ENCODE data around the gene KXD1. TPM values are rescaled to one million over a fixed set of nuclear protein-coding genes. Genes with fewer than 3 reads are reported as not detected.

KXD1 gene
- total RNA-seq, 4 donors from 2014 or later, result 98.1 to 117 (median 103) TPM

DNA sequence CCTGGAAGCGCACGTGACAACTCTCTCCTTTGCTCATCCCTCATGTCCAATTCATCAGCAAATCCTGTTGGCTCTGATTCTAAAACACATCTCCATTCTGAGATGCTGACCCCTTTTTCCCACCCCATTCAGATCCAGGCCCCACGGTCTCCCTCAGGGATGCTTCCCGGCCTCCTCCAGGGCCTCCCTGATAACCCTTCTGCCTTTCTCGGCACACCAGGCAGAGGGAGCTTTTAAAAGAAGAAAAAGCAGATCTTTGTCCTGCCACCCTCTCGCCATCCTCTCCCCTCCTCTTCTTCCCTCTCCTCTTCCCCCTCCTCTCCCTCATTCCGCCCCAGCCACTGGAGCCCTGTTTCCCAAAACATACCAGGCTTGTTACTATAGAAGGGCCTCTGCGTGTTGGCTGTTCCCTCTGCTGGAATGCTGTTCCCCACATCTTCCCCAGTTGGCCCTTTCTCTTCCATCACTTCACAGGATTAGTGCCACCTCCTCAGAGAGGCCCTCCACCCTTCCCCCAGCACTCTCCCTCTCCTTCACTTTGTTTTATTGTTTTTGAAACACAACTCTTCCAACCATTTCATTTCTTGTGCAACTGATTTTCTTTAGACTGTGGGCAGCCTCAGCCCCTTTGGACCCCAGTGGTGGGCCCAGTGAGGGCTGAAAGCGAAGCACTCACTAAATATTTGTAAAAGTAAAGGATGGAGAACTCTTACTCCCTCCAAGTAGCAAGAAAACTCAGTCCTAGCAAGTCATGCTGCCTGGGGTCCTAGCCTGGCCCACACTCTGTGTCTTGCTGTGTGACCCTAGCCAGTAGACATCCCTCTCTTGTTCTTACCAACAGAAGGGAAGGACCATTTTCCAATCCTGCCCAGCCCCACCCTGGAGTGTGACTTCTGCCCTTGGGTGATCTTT, 51.4 kb downstream of the KXD1 start:
- H3K9me3 ChIP-seq, result no peaks in the 10 kb centered on the region
- no peak for TF ChIP-seq POLR2A (IDR thresholded peaks at IDR 0.05)
- TF ChIP-seq, protein P1, sequence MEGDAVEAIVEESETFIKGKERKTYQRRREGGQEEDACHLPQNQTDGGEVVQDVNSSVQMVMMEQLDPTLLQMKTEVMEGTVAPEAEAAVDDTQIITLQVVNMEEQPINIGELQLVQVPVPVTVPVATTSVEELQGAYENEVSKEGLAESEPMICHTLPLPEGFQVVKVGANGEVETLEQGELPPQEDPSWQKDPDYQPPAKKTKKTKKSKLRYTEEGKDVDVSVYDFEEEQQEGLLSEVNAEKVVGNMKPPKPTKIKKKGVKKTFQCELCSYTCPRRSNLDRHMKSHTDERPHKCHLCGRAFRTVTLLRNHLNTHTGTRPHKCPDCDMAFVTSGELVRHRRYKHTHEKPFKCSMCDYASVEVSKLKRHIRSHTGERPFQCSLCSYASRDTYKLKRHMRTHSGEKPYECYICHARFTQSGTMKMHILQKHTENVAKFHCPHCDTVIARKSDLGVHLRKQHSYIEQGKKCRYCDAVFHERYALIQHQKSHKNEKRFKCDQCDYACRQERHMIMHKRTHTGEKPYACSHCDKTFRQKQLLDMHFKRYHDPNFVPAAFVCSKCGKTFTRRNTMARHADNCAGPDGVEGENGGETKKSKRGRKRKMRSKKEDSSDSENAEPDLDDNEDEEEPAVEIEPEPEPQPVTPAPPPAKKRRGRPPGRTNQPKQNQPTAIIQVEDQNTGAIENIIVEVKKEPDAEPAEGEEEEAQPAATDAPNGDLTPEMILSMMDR (IDR thresholded peaks at IDR 0.05), result no peak
- no peak overlapping the region for H3K27ac ChIP-seq
- H3K4me1 ChIP-seq, result peaks cover 28 to 47% of the 10 kb centered on the region in 2 donors
- DNase-seq, result no peak
- WGBS, 2 donors, result 73 to 74% methylated on average over 9 of the region's 9 CpGs
- intact Hi-C loops (cut with DNase I), result no loop called here
- H3K4me3 ChIP-seq (replicated peaks in 1 of 3), result no peak overlapping the region
- peaks cover 59% of the 10 kb centered on the region for H3K27me3 ChIP-seq
- H3K36me3 ChIP-seq, result no peaks in the 10 kb centered on the region

DNA sequence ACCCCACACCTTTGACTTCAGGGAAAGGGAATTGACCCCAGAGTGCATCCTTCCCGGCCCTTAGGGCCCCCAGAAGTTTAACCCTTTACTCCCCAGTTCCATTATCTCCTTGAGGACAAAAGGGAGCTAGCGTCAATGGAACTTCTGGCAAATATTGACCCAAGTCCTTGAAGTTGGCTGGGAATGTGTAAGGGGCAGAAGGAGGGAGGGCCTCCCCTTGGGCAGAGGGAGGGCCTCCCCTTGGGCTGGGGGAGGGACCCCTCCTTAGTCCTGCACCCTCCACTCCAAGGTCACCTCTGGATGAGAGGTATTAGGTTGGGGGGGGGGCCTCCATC, 52.0 kb downstream of the KXD1 start:
- peaks cover 53% of the 10 kb centered on the region for H3K27me3 ChIP-seq
- peaks cover 28 to 47% of the 10 kb centered on the region in 2 donors for H3K4me1 ChIP-seq
- WGBS, 2 donors, result 46 to 52% methylated on average over 2 of the region's 2 CpGs

DNA sequence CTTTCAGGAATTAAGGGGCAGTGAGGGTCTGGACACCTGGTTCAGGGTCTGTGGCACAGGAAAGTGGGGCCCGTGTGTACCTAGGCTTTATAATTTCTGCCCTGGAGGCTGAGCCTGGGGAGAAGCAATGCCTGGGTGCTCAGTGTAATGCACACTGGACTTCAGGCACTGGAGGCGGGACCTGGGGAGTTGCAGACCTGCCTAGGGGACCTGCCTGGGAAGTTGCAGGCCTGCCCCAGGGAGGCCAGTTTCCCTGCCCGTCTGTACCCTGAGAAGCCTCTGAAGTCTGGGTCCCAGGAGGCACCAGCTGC, 52.5 kb downstream of the KXD1 start:
- Histone ChIP-seq H3K4me1 (peaks cover 28 to 47% of the 10 kb centered on the region in 2 donors), H3K4me3 (replicated peaks in 1 of 3) (no peak overlapping the region), H3K27me3 (peaks cover 48% of the 10 kb centered on the region), H3K9me3 (no peaks in the 10 kb centered on the region), H3K36me3 (no peaks in the 10 kb centered on the region), H3K27ac (no peak overlapping the region)
- TF ChIP-seq, protein P1 (IDR thresholded peaks at IDR 0.05), result no peak
- no peak for TF ChIP-seq POLR2A (IDR thresholded peaks at IDR 0.05)
- WGBS, 2 donors, result 67% methylated on average over 2 of the region's 3 CpGs; no CpG with 5 or more reads in 1 of the 2 donors
- no peak for DNase-seq
- intact Hi-C loops (cut with DNase I), result no loop called here

More for the DNA sequence above, 52.0 kb downstream of the KXD1 start:
- Histone ChIP-seq H3K4me3 (replicated peaks in 1 of 3) (no peak overlapping the region), H3K9me3 (no peaks in the 10 kb centered on the region), H3K36me3 (no peaks in the 10 kb centered on the region), H3K27ac (no peak overlapping the region)
- TF ChIP-seq, protein P1 (IDR thresholded peaks at IDR 0.05), result no peak
- TF ChIP-seq POLR2A (IDR thresholded peaks at IDR 0.05), result no peak
- DNase-seq, result no peak
- intact Hi-C loops (cut with DNase I), result no loop called here

DNA sequence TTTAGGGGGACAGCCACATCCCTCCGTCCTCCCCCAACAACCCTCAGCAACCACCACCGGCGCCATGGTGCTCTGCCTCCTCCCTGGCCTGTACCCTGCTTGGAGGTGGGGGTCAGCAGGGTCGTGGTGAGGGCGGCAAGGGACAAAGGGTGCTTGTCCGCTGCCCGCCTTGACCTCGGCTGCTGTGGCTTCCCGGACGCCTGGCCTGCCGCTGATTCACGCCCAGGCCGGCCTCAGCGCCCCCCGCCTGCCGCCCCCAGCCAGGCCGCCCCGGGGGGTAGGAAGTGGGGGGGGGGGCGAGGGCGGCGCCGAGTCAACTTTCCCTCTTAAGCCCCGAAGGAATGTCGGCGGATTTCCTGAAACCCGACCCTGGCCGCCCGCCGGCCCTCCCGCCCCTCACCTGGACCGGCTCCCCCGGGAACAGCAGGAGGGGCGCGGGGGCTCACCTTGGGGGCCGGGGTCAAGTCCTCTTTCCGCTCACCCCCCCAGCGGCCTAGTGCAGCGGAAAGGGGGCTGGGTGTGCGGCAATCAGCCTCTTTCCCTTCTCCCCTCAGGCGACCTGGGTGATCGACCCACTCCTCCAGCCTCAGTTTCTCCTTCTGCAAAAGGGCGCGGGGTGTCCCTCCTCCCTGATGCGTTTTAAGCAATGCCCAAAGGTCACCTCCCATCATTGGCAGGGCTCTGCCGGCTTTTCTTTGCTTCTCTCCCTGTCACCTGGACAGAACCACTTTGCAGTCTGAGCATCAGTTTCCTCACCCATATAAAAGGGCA, 53.1 kb downstream of the KXD1 start:
- Histone ChIP-seq H3K4me1 (peaks cover 28 to 46% of the 10 kb centered on the region in 2 donors), H3K27ac (no peak overlapping the region), H3K4me3 (replicated peaks in 1 of 3) (no peak overlapping the region), H3K9me3 (no peaks in the 10 kb centered on the region), H3K27me3 (peaks cover 47% of the 10 kb centered on the region), H3K36me3 (no peaks in the 10 kb centered on the region)
- TF ChIP-seq, protein P1 (IDR thresholded peaks at IDR 0.05), result no peak
- TF ChIP-seq POLR2A (IDR thresholded peaks at IDR 0.05), result no peak
- no peak for DNase-seq
- intact Hi-C loops (cut with DNase I), result no loop called here
- 4 to 7% methylated on average over 20 of the region's 45 CpGs for WGBS, 2 donors

Data from thyroid gland (tissue), 4 donors.